Activated gamma-delta T cell (primary cell): Measurements from ENCODE around the gene RNF130.
A peak's percentile ranks its signal among the peaks of the same experiment; 100 is the strongest.

Experiments used
- DNase-seq: peaks from one replicate; lab custom pipeline; 2025; lab: John Stamatoyannopoulos, UW
- total RNA-seq, 2 donors: gene quantifications; one replicate each; lab custom pipeline; 2026; lab: John Stamatoyannopoulos, UW

Gene RNF130
- total RNA-seq, result 42.2 to 67.9 reads per million in 2 donors

- DNase-seq, result peak; percentile 78
Observed at GRCh38 chr5:180071531-180072255, at the start of gene RNF130. Gene RNF130, minus strand, starts transcription at chr5:180071759. Its CDS starts 57 bp downstream, at chr5:180071702.

- DNase-seq, result no peak
Observed at GRCh38 chr5:180120237-180121101, 48.9 kb upstream of the RNF130 start.

GRCh38 chr5:180119903-180120236 lies 48.3 kb upstream of the RNF130 start:
- no peak for DNase-seq

- no peak for DNase-seq
Observed at GRCh38 chr5:180119031-180119902, 47.7 kb upstream of the RNF130 start.

- DNase-seq, result no peak
Observed at GRCh38 chr5:180118391-180118791, 46.8 kb upstream of the RNF130 start.

- no peak for DNase-seq
Observed at GRCh38 chr5:180117000-180117725, 45.6 kb upstream of the RNF130 start.

GRCh38 chr5:180116077-180116999 lies 44.8 kb upstream of the RNF130 start:
- no peak for DNase-seq

- DNase-seq, result no peak
Observed at GRCh38 chr5:180115326-180116076, 43.9 kb upstream of the RNF130 start.

GRCh38 chr5:180114304-180115003 lies 42.9 kb upstream of the RNF130 start:
- no peak for DNase-seq

- no peak for DNase-seq
Observed at GRCh38 chr5:180113660-180114303, 42.2 kb upstream of the RNF130 start.

GRCh38 chr5:180112181-180112861 lies 40.8 kb upstream of the RNF130 start:
- DNase-seq, result no peak

- no peak for DNase-seq
Observed at GRCh38 chr5:180111273-180112002, 39.9 kb upstream of the RNF130 start.

- no peak for DNase-seq
Observed at GRCh38 chr5:180109920-180110319, 38.4 kb upstream of the RNF130 start.

- DNase-seq, result no peak
Observed at GRCh38 chr5:180107005-180107404, 35.4 kb upstream of the RNF130 start.

GRCh38 chr5:180105827-180106312 lies 34.3 kb upstream of the RNF130 start:
- DNase-seq, result no peak

- no peak for DNase-seq
Observed at GRCh38 chr5:180104168-180104530, 32.6 kb upstream of the RNF130 start.
